HFFc6 (cell line): ENCODE results near the gene SYNGR4. TPM values are rescaled to one million over a fixed set of nuclear protein-coding genes. Genes with fewer than 3 reads are reported as not detected.

ENCODE experiments used
- DNase-seq: peaks from one replicate; pipeline ENCODE4 v3.0.0-alpha.2; 2018
- H3K27ac Mint-ChIP-seq: 2 replicates; pipeline ENCODE4 v1.8.0; 2020; ENCODE audit warnings: mild to moderate bottlenecking, mixed read lengths
- H3K27me3 Mint-ChIP-seq: 2 replicates; pipeline ENCODE4 v1.8.0; 2021; ENCODE audit warnings: mild to moderate bottlenecking, moderate library complexity, mixed read lengths; ENCODE audit not compliant: insufficient read depth
- H3K36me3 Mint-ChIP-seq: 2 replicates; pipeline ENCODE4 v1.8.0; 2021; ENCODE audit warnings: low read depth, mixed read lengths
- H3K4me1 Mint-ChIP-seq: 2 replicates; pipeline ENCODE4 v1.8.0; 2020; ENCODE audit warnings: low read depth, mixed read lengths
- H3K4me3 Mint-ChIP-seq: 2 replicates; pipeline ENCODE4 v1.8.0; 2020; ENCODE audit warnings: mild to moderate bottlenecking, moderate library complexity, mixed read lengths
- H3K9me3 Mint-ChIP-seq: 2 replicates; pipeline ENCODE4 v1.8.0; 2020; ENCODE audit warnings: mild to moderate bottlenecking, mixed read lengths
- CTCF ChIP-seq: fragments of 200-600 bp; sonication (generic); IDR thresholded peaks from 2 replicates; pipeline ENCODE4 v1.5.0; 2021; ENCODE audit warnings: antibody characterized with exemption, mild to moderate bottlenecking
- total RNA-seq, 6 experiments: library from RNA; stranded (reverse); fragmentation: NEBNext Ultra II Directional; extraction: Animal tissue kit (Norgen Biotek cat#: 25700); gene quantifications; 2 replicates in 1 of 6; 3 replicates in 5 of 6; pipeline ENCODE4 v1.2.3, GENCODE V29; 2021

SYNGR4 gene
- total RNA-seq, 6 experiments from 2014 or later, result not detected

GRCh38 chr19:48415806-48416221 lies 51.6 kb downstream of the SYNGR4 start:
- no peak for TF ChIP-seq CTCF
- H3K9me3 Mint-ChIP-seq, result no peaks in the 10 kb centered on the region
- DNase-seq, result no peak
- H3K27me3 Mint-ChIP-seq, result peaks cover 8% of the 10 kb centered on the region
- no peak overlapping the region for H3K27ac Mint-ChIP-seq
- H3K4me1 Mint-ChIP-seq, result peaks cover 4% of the 10 kb centered on the region; the same call in 1 of the 2 replicates
- H3K4me3 Mint-ChIP-seq, result no peak overlapping the region
- H3K36me3 Mint-ChIP-seq, result no peaks in the 10 kb centered on the region

DNA sequence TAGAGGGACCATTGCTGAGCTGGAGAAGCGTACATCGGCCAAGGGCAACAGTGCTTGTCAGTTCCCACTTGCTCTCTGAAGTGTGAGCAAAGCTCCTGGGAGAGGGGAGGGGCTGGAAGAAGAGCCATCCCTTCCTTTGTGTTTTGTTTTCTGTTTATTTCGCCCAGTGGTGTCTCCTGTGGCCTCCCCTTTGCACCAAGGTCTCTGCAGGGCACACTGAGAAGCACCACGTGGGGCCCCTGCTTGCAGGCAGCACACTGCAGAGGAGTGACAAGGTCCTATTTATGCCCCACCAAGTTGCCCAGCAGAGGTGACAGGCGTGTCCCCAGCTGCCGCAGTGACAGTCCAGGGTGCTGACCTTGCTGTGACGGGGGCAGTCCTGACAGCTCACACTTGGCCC lies 53.3 kb downstream of the SYNGR4 start:
- DNase-seq, result no peak
- TF ChIP-seq CTCF, result no peak
- H3K4me3 Mint-ChIP-seq, result no peak overlapping the region
- no peaks in the 10 kb centered on the region for H3K9me3 Mint-ChIP-seq
- no peaks in the 10 kb centered on the region for H3K36me3 Mint-ChIP-seq
- H3K4me1 Mint-ChIP-seq, result peaks cover 4% of the 10 kb centered on the region; the same call in 1 of the 2 replicates
- H3K27me3 Mint-ChIP-seq, result peaks cover 8% of the 10 kb centered on the region
- no peak overlapping the region; the same call in 1 of the 2 replicates for H3K27ac Mint-ChIP-seq

- TF ChIP-seq CTCF, result no peak; the same call in 1 of the 2 replicates
- Mint-ChIP-seq H3K27ac (no peak overlapping the region; the same call in none of the 2 replicates), H3K9me3 (no peaks in the 10 kb centered on the region), H3K27me3 (peaks cover 8% of the 10 kb centered on the region), H3K4me3 (no peak overlapping the region), H3K36me3 (no peaks in the 10 kb centered on the region), H3K4me1 (peaks cover 8% of the 10 kb centered on the region; the same call in 1 of the 2 replicates)
- peak; percentile 40 for DNase-seq
Measured at GRCh38 chr19:48418317-48419064, 54.3 kb downstream of the SYNGR4 start.

DNA sequence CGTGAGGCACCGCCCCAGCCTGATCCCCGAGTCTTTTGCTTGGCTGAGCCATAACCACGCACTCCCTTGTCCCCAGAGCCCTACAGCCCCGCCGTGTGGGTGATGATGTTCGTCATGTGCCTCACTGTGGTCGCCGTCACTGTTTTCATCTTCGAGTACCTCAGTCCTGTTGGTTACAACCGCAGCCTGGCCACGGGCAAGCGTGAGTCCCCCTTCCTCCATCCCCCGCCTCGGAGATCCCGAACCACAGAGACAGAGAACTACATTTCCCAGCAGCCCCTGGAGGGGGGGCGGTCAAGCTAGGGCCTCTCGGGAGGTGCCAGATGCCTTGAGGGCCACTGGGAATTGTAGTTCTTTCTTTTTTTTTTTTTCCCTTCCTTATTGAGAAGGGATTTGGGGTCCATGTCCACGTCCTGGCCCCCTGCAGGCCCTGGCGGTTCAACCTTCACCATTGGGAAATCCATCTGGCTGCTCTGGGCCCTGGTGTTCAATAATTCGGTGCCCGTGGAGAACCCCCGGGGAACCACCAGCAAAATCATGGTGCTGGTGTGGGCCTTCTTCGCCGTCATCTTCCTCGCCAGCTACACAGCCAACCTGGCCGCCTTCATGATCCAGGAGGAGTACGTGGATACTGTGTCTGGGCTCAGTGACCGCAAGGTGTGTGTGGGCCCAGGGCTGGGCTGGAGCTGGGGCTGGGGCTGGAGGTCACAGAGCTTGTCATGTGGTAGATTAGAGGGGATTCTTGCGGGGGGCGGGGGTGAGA lies 55.2 kb downstream of the SYNGR4 start:
- TF ChIP-seq CTCF, result no peak
- Mint-ChIP-seq H3K27ac (no peak overlapping the region; the same call in 1 of the 2 replicates), H3K9me3 (no peaks in the 10 kb centered on the region), H3K4me1 (peaks cover 11% of the 10 kb centered on the region), H3K36me3 (no peaks in the 10 kb centered on the region), H3K4me3 (no peak overlapping the region), H3K27me3 (peaks cover 8% of the 10 kb centered on the region)
- no peak for DNase-seq

GRCh38 chr19:48421548-48421947 lies 57.4 kb downstream of the SYNGR4 start:
- Mint-ChIP-seq H3K4me3 (no peak overlapping the region), H3K9me3 (no peaks in the 10 kb centered on the region), H3K27me3 (peaks cover 7% of the 10 kb centered on the region), H3K27ac (no peak overlapping the region), H3K4me1 (peaks cover 19% of the 10 kb centered on the region), H3K36me3 (no peaks in the 10 kb centered on the region)
- no peak for DNase-seq
- no peak for TF ChIP-seq CTCF
